SJSA1 (cell line): ENCODE results near the gene PRR23A. TPM values are rescaled to one million over a fixed set of nuclear protein-coding genes. Genes with fewer than 3 reads are reported as not detected.
"Not testable (repeated sequence)": the region's sequence is repeated elsewhere in the genome, so short reads cannot be mapped to it uniquely, and the experiment has no call there.

ENCODE experiments used
- DNase-seq, 2 experiments: peaks; one replicate each; pipeline ENCODE4 v3.0.0-alpha.2; 2015 to 2020; ENCODE audit warnings: low spot score in 2 of 2, low read depth in 1 of 2
- H3K27ac ChIP-seq: fragments of 250-450 bp; sonication (Bioruptor Pico); 2 replicates; pipeline ENCODE4 v1.5.1; 2020; ENCODE audit warnings: mild to moderate bottlenecking, moderate library complexity
- H3K27me3 ChIP-seq: fragments of 250-450 bp; sonication (Bioruptor Pico); replicated peaks from 2 replicates; pipeline ENCODE4 v1.5.1; 2020; ENCODE audit warnings: mild to moderate bottlenecking, moderate library complexity
- H3K36me3 ChIP-seq: fragments of 250-450 bp; sonication (Bioruptor Pico); 2 replicates; pipeline ENCODE4 v1.5.1; 2020; ENCODE audit warnings: mild to moderate bottlenecking
- H3K4me1 ChIP-seq: fragments of 250-450 bp; sonication (Bioruptor Pico); replicated peaks from 2 replicates; pipeline ENCODE4 v1.6.1; 2021; ENCODE audit warnings: mild to moderate bottlenecking
- H3K4me3 ChIP-seq: fragments of 250-450 bp; sonication (Bioruptor Pico); 2 replicates; pipeline ENCODE4 v1.5.1; 2020; ENCODE audit warnings: mild to moderate bottlenecking
- H3K9me3 ChIP-seq: fragments of 250-450 bp; sonication (Bioruptor Pico); replicated peaks from 2 replicates; pipeline ENCODE4 v1.5.1; 2020; ENCODE audit warnings: mild to moderate bottlenecking
- total RNA-seq: library from RNA; depleted of rRNA; stranded (reverse); fragments of >200 nt; shearing (Covaris generic); gene quantifications from 2 replicates; pipeline ENCODE4 v1.2.3, GENCODE V29; 2014; rRNA removed

Gene PRR23A
- total RNA-seq, result not detected in 2 replicates

DNA sequence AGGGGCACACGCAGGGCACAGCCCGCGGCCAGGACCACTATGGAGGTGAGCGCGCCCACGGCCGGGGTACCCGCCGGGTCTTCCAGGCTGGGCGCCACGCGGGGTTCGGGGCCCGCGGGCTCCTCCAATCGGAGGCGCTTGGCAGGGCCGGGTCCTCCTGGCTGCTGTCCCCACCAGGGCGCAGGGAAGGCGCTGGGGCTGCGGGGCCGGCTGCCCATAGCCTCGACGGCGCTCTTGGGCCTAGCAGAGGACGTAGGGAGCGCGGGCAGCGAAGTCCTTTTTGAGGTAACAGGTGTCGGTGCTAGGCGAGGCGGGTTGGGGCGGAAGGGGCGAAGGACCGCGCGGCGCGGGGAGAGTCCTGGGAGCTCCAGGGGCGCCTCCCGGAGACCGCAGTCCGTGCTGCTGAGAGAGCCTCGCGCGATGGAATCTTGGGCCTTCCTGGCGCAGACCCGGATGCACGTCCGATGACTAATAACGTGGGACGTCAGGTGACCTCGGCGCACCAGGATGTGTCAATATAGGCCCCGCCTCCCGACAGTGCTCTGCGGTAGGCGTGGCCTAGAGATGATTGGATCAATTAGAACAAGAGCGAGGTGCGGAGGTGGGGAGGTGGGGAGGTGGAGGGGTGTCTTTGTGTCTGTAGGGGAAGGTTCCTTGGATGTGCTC, at the start of gene PRR23A:
TSS of gene PRR23A (minus strand) at position 218 of the 666 bp plus-strand sequence. CDS start at position 218, 0 bp downstream.
- H3K27me3 ChIP-seq, result no peaks in the 10 kb centered on the region

DNA sequence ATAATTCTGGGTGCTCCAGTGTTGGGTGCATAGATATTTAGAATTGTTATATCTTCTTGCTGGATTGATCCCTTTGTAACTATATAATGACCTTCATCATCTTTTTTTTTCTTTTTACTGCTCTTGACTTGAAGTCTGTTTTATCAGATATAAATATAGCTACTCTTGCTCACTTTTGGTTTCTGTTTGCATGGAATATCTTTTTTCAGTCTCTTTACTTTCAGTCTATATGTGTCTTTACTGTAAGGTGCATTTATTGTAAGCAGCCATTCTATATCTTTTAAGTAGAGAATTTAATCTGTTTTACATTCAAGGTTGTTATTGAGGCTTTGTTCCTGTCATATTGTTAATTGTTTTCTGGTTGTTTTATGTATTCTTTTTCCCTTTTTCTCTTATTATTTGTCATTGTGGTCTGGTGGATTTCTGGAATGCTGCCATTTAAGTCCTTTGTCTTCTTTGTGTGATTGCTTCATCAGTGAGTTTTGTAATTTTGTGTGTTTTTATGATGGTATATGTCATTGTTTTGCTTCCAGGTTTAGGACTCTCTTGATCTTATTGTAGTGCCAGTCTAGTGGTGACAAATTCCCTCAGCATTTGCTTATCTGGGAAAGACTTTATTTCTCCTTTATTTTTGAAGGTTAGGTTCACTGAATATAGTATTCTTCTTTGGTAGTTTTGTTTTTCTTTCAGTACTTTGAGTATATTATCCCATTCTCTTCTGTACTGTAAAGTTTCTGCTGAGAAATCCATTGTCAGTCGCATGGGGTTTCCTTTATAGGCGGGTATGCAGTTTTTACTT, 46.9 kb upstream of the PRR23A start:
- DNase-seq, result no peak
- Histone ChIP-seq H3K4me3 (no peak overlapping the region), H3K36me3 (no peaks in the 10 kb centered on the region), H3K27ac (no peak overlapping the region), H3K27me3 (no peaks in the 10 kb centered on the region), H3K9me3 (peaks cover 5% of the 10 kb centered on the region; the same call in 1 of the 2 replicates), H3K4me1 (no peaks in the 10 kb centered on the region)

More for the DNA sequence above, at the start of gene PRR23A:
- no peak for DNase-seq
- Histone ChIP-seq H3K4me3 (no peak within 1 kb of the TSS), H3K36me3 (no peaks in the 10 kb centered on the region), H3K4me1 (no peaks in the 10 kb centered on the region), H3K27ac (no peak within 1 kb of the TSS), H3K9me3 (no peaks in the 10 kb centered on the region)

DNA sequence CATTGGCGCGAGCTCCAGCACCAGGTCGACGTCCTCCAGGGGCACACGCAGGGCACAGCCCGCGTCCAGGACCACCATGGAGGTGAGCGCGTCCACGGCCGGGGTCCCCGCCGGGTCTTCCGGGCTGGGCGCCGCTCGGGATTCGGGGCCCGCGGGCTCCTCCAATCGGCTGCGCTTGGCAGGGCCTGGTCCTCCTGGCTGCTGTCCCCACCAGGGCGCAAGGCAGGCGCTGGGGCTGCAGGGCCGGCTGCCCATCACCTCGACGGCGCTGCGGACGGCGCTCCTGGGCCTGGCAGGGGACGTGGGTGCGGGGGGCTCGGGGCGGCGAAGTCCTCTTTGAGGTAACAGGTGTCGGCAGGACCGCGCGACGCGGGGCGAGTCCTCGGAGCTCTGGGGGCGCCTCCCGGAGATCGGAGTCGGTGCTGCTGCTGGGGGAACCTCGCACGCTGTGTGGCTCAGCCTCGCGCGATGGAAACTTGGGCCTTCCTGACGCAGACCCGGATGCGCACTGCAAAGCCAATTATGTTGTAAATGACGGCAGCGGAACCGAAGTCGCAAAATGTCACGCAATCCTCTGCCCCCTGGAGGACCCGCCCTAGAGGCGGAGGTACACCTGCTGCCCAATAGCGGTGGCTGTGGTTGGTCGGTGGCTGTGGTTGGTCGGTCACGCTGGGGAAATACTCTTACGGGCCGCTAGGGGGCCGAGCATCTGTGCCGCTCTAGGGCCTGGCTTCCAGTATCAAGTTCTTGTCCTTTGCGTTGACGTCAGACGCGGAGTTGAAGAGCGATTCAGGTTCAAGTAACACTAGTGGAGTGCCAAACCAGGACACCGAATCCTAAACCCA, 38.5 kb upstream of the PRR23A start, which contains the start of gene PRR23C:
TSS of gene PRR23C (minus strand) at position 527 of the 845 bp plus-strand sequence. CDS start at position 255, 272 bp downstream.
- H3K9me3 ChIP-seq, result no peaks in the 10 kb centered on the region; the same call in 1 of the 2 replicates
- no peak within 1 kb of the TSS for H3K27ac ChIP-seq
- H3K27me3 ChIP-seq, result no peaks in the 10 kb centered on the region
- H3K36me3 ChIP-seq, result no peaks in the 10 kb centered on the region
- H3K4me3 ChIP-seq, result no peak within 1 kb of the TSS
- DNase-seq, result no peak
- no peaks in the 10 kb centered on the region for H3K4me1 ChIP-seq

DNA sequence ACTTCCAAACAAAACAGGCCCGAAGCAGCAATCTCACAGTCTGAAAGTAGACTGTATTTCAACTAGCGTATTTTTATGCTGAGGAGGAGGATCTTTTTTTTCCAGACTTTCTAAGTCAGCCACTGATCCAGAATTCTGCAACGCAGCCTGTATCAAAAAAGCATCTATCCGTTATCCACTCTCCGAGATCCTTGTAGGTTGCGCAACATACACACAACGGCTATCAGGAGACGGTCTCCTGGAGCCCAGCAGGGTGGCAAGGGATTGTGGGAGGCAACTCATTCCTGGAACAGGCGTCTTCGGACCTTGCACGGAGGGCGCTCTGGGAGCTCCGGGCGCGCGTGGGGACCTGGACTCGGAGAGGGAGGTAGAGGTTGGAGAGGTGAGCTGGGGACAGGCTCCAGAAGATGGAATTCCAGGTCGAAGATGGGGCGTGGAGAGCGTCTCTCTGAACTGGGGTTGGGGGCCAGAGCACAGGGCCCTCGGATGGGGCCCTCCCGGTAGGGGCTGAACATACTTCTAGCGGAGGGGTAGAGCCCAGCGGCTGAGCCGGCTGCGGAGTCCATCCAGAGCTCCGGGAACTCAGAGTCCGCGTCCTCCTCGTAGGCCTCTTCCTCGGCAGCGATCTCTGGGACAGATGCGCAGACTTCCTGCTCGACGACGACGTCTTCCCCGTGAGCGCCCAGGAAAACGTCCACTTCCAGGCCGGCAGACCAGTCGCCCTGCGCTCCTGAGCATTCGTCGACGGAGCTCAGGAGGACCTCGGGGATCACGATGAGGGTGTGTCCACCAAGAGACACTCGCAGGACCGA, 37.7 kb upstream of the PRR23A start:
- H3K4me3 ChIP-seq, result no peak overlapping the region
- no peaks in the 10 kb centered on the region for H3K27me3 ChIP-seq
- no peaks in the 10 kb centered on the region; the same call in 1 of the 2 replicates for H3K9me3 ChIP-seq
- H3K36me3 ChIP-seq, result no peaks in the 10 kb centered on the region
- H3K4me1 ChIP-seq, result no peaks in the 10 kb centered on the region
- H3K27ac ChIP-seq, result no peak overlapping the region
- no peak for DNase-seq

DNA sequence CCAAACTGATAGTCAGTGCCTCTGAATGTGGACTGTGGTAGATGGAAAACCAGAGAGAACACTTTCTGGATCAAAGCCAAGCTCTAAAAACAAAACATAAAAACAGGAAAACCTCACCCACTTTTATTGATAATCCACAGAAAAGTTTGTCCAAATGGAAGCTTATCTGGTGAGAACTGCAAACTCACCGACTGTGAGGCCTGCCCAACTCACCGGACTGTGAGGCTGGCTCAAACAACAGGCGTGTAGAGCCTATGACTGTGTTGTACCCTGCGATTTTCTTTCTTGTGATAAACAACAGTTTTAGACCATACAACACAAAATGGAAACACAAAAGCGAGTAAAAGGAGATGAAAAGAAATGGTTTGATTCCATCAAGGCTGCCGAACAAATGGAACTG, 31.4 kb upstream of the PRR23A start:
- Histone ChIP-seq H3K4me1 (no peaks in the 10 kb centered on the region), H3K27ac (no peak overlapping the region), H3K27me3 (no peaks in the 10 kb centered on the region), H3K36me3 (no peaks in the 10 kb centered on the region), H3K9me3 (no peaks in the 10 kb centered on the region), H3K4me3 (no peak overlapping the region)
- no peak for DNase-seq

DNA sequence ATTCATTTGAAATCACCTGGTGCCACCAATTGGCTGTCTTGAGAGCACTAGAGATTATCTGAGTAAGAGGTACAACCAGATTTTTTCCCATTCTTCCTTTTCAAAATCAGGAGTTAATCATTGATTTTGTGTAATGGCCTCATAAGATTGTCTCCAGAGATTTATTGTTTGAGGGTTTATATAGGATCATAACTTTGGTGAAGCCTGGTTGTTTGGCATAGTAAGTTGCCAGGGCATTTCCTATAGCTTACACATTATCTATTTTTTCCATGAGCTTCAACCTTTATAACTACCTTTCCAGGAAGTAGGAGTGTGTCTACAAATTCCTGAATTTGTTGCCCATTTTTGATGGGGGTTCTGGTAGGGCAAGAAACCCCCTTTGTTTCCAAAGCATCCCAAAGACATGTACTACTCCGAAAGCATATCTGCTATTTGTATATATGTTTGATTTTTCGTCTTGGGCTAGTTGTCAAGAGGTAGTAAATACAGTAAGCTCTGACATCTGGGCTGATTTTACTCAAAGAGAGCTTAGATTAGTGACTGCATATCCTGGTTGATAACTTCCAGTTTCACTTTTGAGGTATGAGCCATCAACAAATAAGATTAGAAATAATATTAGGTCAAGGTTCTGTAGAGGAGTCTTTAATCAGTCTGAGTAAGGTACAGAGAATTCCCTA, 26.4 kb upstream of the PRR23A start:
- Histone ChIP-seq H3K27ac (no peak overlapping the region), H3K27me3 (no peaks in the 10 kb centered on the region), H3K36me3 (no peaks in the 10 kb centered on the region), H3K4me1 (no peaks in the 10 kb centered on the region), H3K4me3 (no peak overlapping the region), H3K9me3 (no peaks in the 10 kb centered on the region)
- no peak for DNase-seq

DNA sequence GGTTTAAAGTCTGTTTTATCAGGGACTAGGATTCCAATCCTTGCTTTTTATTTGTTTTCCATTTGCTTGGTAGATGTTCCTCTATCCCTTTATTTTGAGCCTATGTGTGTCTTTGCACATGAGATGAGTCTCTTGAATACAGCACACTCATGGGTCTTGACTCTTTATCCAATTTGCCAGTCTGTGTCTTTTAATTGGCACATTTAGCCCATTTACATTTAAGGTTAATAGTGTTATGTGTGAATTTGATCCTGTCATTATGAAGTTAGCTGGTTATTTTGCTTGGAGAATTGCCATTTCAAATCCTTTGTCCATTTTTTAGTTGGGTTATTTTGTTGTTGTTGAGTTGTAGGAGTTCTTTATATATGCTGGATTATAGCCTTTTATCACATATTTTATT, 24.5 kb upstream of the PRR23A start:
- not testable (repeated sequence) for H3K27ac ChIP-seq, H3K4me1 ChIP-seq, DNase-seq, H3K9me3 ChIP-seq, H3K27me3 ChIP-seq, H3K4me3 ChIP-seq, H3K36me3 ChIP-seq

DNA sequence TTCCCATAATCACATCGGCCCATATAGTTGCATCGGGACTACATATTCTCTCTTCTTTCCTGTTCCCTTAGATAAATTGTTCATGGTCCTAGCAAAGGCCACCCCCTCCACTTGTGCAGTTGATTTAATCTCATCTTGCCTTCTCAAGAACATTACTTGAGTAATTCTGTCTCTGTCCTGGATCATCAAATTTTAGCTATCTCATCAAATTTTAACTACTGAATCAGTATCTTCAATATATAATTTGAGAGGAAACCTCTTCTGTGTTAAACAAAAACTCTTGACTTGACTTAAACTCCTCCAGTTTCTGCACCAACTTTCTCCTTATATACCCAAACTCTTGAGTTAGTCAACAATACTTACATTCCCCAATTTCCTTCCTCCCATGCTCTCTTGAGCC, 18.9 kb upstream of the PRR23A start:
- Histone ChIP-seq H3K27ac (no peak overlapping the region), H3K4me3 (no peak overlapping the region), H3K9me3 (no peaks in the 10 kb centered on the region), H3K4me1 (no peaks in the 10 kb centered on the region), H3K27me3 (no peaks in the 10 kb centered on the region), H3K36me3 (no peaks in the 10 kb centered on the region)
- DNase-seq, result no peak

DNA sequence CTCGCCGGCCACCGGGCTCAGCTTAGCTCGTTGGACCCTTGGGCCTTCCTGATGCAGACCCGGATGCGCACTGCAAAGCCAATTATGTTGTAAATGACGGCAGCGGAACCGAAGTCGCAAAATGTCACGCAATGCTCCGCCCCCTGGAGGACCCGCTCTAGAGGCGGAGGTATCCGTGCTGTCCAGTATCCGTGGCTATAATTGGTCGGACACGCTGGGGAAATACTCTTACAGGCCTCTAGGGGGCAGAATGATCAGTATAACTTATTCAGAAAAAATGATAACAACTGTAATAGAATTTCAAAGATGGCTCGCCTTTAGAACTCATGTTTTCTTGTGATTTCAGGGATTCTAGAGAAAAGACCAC, 14.8 kb upstream of the PRR23A start, which contains the start of gene PRR23B:
TSS of gene PRR23B (minus strand) at position 59 of the 367 bp plus-strand sequence. CDS start 265 bp downstream, outside the sequence.
- no peaks in the 10 kb centered on the region for H3K27me3 ChIP-seq
- H3K36me3 ChIP-seq, result no peaks in the 10 kb centered on the region
- H3K27ac ChIP-seq, result no peak within 1 kb of the TSS
- H3K9me3 ChIP-seq, result no peaks in the 10 kb centered on the region
- no peak within 1 kb of the TSS for H3K4me3 ChIP-seq
- H3K4me1 ChIP-seq, result no peaks in the 10 kb centered on the region
- DNase-seq, result peak in 1 of 2 experiments; percentile 35

DNA sequence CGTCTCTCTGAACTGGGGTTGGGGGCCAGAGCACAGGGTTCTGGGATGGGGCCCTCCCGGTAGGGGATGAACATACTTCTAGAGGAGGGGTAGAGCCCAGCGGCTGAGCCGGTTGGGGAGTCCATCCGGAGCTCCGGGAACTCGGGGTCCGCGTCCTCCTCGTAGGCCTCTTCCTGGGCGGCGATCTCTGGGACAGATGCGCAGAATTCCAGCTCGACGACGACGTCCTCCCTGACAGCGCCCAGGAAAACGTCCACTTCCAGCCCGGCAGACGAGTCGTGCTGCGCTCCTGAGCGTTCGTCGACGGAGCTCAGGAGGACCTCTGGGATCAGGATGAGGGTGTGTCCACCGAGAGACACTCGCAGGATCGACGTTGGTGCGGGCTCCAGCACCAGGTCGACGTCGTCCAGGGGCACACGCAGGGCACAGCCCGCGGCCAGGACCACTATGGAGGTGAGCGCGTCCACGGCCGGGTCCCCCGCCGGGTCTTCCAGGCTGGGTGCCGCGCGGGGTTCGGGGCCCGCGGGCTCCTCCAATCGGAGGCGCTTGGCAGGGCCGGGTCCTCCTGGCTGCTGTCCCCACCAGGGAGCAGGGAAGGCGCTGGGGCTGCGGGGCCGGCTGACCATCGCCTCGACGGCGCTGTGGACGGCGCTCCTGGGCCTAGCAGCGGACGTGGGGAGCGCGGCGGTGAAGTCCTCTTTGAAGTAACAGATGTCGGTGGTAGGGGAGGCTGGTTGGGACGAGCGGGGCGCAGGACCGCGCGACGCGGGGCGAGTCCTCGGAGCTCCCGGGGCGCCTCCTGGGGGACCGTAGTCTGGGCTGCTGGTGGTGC, 14.2 kb upstream of the PRR23A start:
- Histone ChIP-seq H3K36me3 (no peaks in the 10 kb centered on the region), H3K9me3 (no peaks in the 10 kb centered on the region), H3K4me1 (no peaks in the 10 kb centered on the region), H3K4me3 (no peak overlapping the region), H3K27me3 (no peaks in the 10 kb centered on the region), H3K27ac (no peak overlapping the region)
- DNase-seq, result no peak

DNA sequence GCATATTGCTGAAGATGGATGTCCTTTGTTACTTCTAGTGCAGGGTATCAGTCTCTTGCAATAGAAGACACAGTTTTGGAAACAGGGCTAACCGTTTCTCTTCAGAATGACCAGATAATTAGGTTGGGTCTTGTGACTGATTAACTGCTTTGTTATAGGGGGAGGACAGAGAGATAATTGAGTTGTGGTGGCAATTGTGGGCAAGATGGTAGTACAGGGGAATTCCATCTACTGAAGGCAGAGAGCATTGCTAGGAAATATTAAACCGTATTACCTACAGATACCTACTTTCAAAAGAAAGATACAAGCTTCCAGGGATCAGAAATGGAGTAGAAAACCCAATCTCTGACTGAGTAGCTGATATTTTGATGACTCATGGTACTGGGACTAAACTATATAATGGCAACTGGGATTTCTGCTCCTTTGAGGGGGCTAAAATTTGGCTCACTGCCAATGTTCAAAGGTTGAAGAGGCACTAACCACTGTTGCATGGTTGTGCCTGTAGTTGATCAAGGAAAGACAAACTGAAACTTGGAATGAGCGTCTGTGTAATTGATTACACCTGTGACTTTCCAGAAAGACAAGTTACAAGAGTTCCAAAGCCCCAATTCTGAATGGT, 10.5 kb upstream of the PRR23A start:
- Histone ChIP-seq H3K36me3 (no peaks in the 10 kb centered on the region), H3K4me3 (no peak overlapping the region), H3K27me3 (no peaks in the 10 kb centered on the region), H3K4me1 (no peaks in the 10 kb centered on the region), H3K27ac (no peak overlapping the region), H3K9me3 (no peaks in the 10 kb centered on the region)
- DNase-seq, result no peak
